Transverse colon (tissue), 4 donors: ENCODE data around the gene CCR3.

ENCODE experiments used
- POLR2A ChIP-seq: fragments of 450-650 bp; IDR thresholded peaks from one replicate; pipeline ENCODE4 v1.6.1; 2016; ENCODE audit warnings: antibody characterized with exemption, mild to moderate bottlenecking, moderate library complexity
- POLR2AphosphoS5 ChIP-seq, 3 donors: sonication (generic); formaldehyde crosslinking; IDR thresholded peaks; one replicate each; pipeline ENCODE4 v1.6.1; 2016; ENCODE audit warnings: antibody characterized with exemption in 3 of 3
- TF ChIP-seq, protein P1 (sequence below), 5 experiments: fragments of 200-600 bp in 3 of 5; fragments of 450-650 bp in 2 of 5; sonication (generic) in 3 of 5; IDR thresholded peaks; 1 replicate in 2 of 5; 2 replicates in 3 of 5; pipeline ENCODE4 v1.5.1; 2016 to 2017; ENCODE audit warnings: antibody characterized with exemption in 5 of 5, inconsistent platforms in 3 of 5, mild to moderate bottlenecking in 2 of 5, moderate library complexity in 1 of 5

DNA sequence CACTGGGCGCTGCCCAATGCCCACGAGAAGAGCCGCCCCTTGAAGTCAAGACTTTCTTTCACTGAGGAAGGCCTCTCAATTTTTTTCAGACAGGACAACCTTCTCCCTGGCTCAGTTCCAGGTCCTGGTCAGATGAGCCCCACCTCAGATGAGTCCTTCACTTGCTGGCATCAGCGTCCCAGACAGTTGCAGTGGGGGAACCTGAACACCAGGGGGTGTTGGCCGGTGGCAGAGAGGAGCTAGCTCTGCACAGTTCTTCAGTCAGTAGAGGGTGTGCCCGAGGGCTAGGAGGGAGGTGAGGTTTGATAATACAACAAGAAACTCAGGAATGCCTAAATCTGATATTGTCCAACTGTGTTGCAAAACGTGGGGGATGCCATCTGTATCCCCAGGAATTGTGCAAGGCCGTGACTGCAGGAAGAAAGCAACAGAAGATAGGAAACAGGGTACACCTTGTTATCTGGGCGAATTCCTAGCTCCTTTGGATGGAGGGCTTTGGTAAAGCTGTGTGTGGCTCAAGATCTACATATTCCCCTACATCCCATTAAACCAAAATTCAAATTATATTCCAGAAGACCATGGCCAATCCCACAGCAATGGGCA, 34.3 kb downstream of the CCR3 start:
- TF ChIP-seq, protein P1, sequence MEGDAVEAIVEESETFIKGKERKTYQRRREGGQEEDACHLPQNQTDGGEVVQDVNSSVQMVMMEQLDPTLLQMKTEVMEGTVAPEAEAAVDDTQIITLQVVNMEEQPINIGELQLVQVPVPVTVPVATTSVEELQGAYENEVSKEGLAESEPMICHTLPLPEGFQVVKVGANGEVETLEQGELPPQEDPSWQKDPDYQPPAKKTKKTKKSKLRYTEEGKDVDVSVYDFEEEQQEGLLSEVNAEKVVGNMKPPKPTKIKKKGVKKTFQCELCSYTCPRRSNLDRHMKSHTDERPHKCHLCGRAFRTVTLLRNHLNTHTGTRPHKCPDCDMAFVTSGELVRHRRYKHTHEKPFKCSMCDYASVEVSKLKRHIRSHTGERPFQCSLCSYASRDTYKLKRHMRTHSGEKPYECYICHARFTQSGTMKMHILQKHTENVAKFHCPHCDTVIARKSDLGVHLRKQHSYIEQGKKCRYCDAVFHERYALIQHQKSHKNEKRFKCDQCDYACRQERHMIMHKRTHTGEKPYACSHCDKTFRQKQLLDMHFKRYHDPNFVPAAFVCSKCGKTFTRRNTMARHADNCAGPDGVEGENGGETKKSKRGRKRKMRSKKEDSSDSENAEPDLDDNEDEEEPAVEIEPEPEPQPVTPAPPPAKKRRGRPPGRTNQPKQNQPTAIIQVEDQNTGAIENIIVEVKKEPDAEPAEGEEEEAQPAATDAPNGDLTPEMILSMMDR (IDR thresholded peaks at IDR 0.05), result peak; percentile 59 to 80 (median 72)
- no peak for TF ChIP-seq POLR2A
- no peak for TF ChIP-seq POLR2AphosphoS5 (IDR thresholded peaks at IDR 0.05)
